K562 (cell line): ENCODE data around the gene LRRC47. TPM values are rescaled to one million over a fixed set of nuclear protein-coding genes. Genes with fewer than 3 reads are reported as not detected.
A peak's percentile ranks its signal among the peaks of the same experiment; 100 is the strongest.

Source experiments
- ATAC-seq: fragments of 200-7000 bp; cut with Tn5 transposase; 3 replicates; pipeline ENCODE4 v1.9.1; 2020; ENCODE audit warnings: moderate library complexity
- BruUV-seq: library from RNA; stranded (reverse); fragments of 400-500 nt; replicated peaks from 2 replicates; lab custom pipeline; 2021; lab: Mats Ljungman, UMichigan
- CTCF ChIA-PET: fragments of 300-600 bp; formaldehyde crosslinking; extraction: SDS; loops from one replicate; lab custom pipeline; 2021; ENCODE audit warnings: low intra/inter-chr PET ratio; lab: Yijun Ruan, JAX
- POLR2A ChIA-PET: fragments of 300-600, 350-650 bp; sonication (Branson Sonifier 250); formaldehyde crosslinking; extraction: SDS; loops from one replicate; lab custom pipeline; 2021; ENCODE audit warnings: antibody characterized with exemption, inconsistent platforms; lab: Yijun Ruan, JAX
- DNase-seq, 4 experiments: peaks; one replicate each; pipeline versions ENCODE4 v3.0.0 to v3.0.0-alpha.2; 2011 to 2018; ENCODE audit warnings: low spot score in 3 of 4, mixed read lengths in 3 of 4; ENCODE audit errors: extremely low read depth in 1 of 4
- FAIRE-seq: peaks from 2 replicates; lab custom pipeline; 2011; peaks lifted over from hg19 to GRCh38; lab: Jason Lieb, UNC
- H2AFZ ChIP-seq: 2 replicates; pipeline ENCODE4 v1.6.0; 2011; ENCODE audit warnings: low read depth, low read length, control low read depth, inconsistent platforms
- H3K27ac ChIP-seq: fragments of 200-600 bp; 3 replicates; pipeline ENCODE4 v1.8.0; 2011; ENCODE audit warnings: low read depth, mild to moderate bottlenecking, control low read depth, inconsistent platforms, low read length, moderate library complexity, mixed read lengths; ENCODE audit errors: extremely low read depth
- H3K27me3 ChIP-seq, 2 experiments: fragments of 300-600 bp in 1 of 2; 2 replicates in 1 of 2; 3 replicates in 1 of 2; pipeline versions ENCODE4 v1.6.0 to v1.8.0; 2011; ENCODE audit warnings: inconsistent platforms in 2 of 2, low read length in 2 of 2, mild to moderate bottlenecking in 1 of 2, mixed read lengths in 1 of 2, moderate library complexity in 1 of 2; ENCODE audit not compliant: control insufficient read depth in 2 of 2, insufficient read depth in 2 of 2
- H3K36me3 ChIP-seq: fragments of 300-600 bp; 3 replicates; pipeline ENCODE4 v1.8.0; 2011; ENCODE audit warnings: mild to moderate bottlenecking, low read length, inconsistent platforms; ENCODE audit not compliant: control insufficient read depth, insufficient read depth
- H3K4me1 ChIP-seq, 2 experiments: fragments of 200-600 bp in 1 of 2; replicated peaks in 1 of 2; 2 replicates in 1 of 2; 3 replicates in 1 of 2; pipeline versions ENCODE4 v1.5.1 to v1.8.0; 2011; ENCODE audit warnings: inconsistent platforms in 2 of 2, low read length in 2 of 2, mild to moderate bottlenecking in 1 of 2, mixed read lengths in 1 of 2, moderate library complexity in 1 of 2; ENCODE audit not compliant: control insufficient read depth in 2 of 2, insufficient read depth in 2 of 2
- H3K4me2 ChIP-seq: 2 replicates; pipeline ENCODE4 v1.6.1; 2011; ENCODE audit warnings: low read length, control low read depth, inconsistent platforms, mixed read lengths; ENCODE audit not compliant: insufficient read depth
- H3K4me3 ChIP-seq: fragments of 200-600 bp; sonication (generic), shearing (Covaris generic); 2 replicates; pipeline ENCODE4 v1.5.1; 2016; ENCODE audit warnings: control low read depth, inconsistent platforms
- H3K79me2 ChIP-seq: fragments of 200-600 bp; 3 replicates; pipeline ENCODE4 v1.8.0; 2011; ENCODE audit warnings: low read length, inconsistent platforms; ENCODE audit not compliant: control insufficient read depth, insufficient read depth
- H3K9ac ChIP-seq, 2 experiments: 2 replicates each; pipeline versions ENCODE4 v1.6.0 to v1.6.1; 2011; ENCODE audit warnings: low read depth in 2 of 2, low read length in 2 of 2, control low read depth in 1 of 2, inconsistent platforms in 1 of 2, mild to moderate bottlenecking in 1 of 2, mixed read lengths in 1 of 2; ENCODE audit not compliant: insufficient read depth in 1 of 2
- H3K9me1 ChIP-seq: one replicate; pipeline ENCODE4 v1.6.0; 2011; ENCODE audit warnings: inconsistent platforms, mild to moderate bottlenecking, low read length, moderate library complexity; ENCODE audit not compliant: control insufficient read depth, insufficient read depth
- H3K9me3 ChIP-seq: replicated peaks from 2 replicates; pipeline ENCODE4 v1.5.1; 2011; ENCODE audit warnings: low read depth, low read length, inconsistent platforms; ENCODE audit not compliant: control insufficient read depth, insufficient read depth
- H4K20me1 ChIP-seq: replicated peaks from 2 replicates; pipeline ENCODE4 v1.6.1; 2011; ENCODE audit warnings: low read length, inconsistent platforms, mixed read lengths; ENCODE audit not compliant: control insufficient read depth, insufficient read depth
- BRD4 ChIP-seq: fragments of 200-600 bp; sonication (generic); IDR thresholded peaks from 2 replicates; pipeline ENCODE4 v1.6.1; 2017; ENCODE audit warnings: inconsistent platforms
- CCAR2 ChIP-seq: fragments of 200-400 bp; formaldehyde crosslinking; IDR thresholded peaks from 2 replicates; pipeline ENCODE4 v1.6.1; 2017; ENCODE audit warnings: mild to moderate bottlenecking, low read depth, low read length
- CEBPB ChIP-seq: fragments of 450-650 bp; IDR thresholded peaks from 2 replicates; pipeline ENCODE4 v1.6.1; 2016; ENCODE audit warnings: missing genetic modification characterization, missing compliant biosample characterization
- E2F6 ChIP-seq, 2 experiments: IDR thresholded peaks; 2 replicates each; pipeline ENCODE4 v1.6.1; 2011; ENCODE audit warnings: borderline replicate concordance in 1 of 2, control low read depth in 1 of 2, low read depth in 1 of 2, low read length in 1 of 2, mild to moderate bottlenecking in 1 of 2, mixed read lengths in 1 of 2, moderate library complexity in 1 of 2; ENCODE audit not compliant: insufficient read depth in 1 of 2, insufficient read length in 1 of 2, poor library complexity in 1 of 2, severe bottlenecking in 1 of 2; ENCODE audit errors: extremely low read depth in 1 of 2
- ETV6 ChIP-seq, 3 experiments: fragments of 150-350 bp in 1 of 3; sonication (generic) in 1 of 3; formaldehyde crosslinking in 1 of 3; IDR thresholded peaks; 2 replicates each; pipeline versions ENCODE4 v1.6.1 to v1.8.0; 2014 to 2022; ENCODE audit warnings: borderline replicate concordance in 2 of 3, low read depth in 2 of 3, antibody characterized with exemption in 1 of 3, low read length in 1 of 3, mild to moderate bottlenecking in 1 of 3, missing genetic modification reagents in 1 of 3
- FOXA3 ChIP-seq, 2 experiments: fragments of 450-650 bp in 1 of 2; sonication (generic) in 1 of 2; formaldehyde crosslinking; IDR thresholded peaks in 1 of 2; conservative IDR thresholded peaks in 1 of 2; 2 replicates each; pipeline versions ENCODE4 v1.4.0 to v1.8.0; 2020 to 2022; ENCODE audit warnings: mild to moderate bottlenecking in 2 of 2, missing genetic modification reagents in 1 of 2
- HEY1 ChIP-seq: fragments of 250-450 bp; sonication (Bioruptor Pico); IDR thresholded peaks from 2 replicates; pipeline ENCODE4 v1.5.0; 2020; ENCODE audit warnings: mild to moderate bottlenecking, moderate library complexity, borderline replicate concordance
- POLR2G ChIP-seq: fragments of 200-400 bp; formaldehyde crosslinking; IDR thresholded peaks from 2 replicates; pipeline ENCODE4 v1.6.1; 2017; ENCODE audit warnings: low read depth, mild to moderate bottlenecking, antibody characterized with exemption, low read length, moderate library complexity
- TAF7 ChIP-seq: fragments of 450-650 bp; IDR thresholded peaks from 2 replicates; pipeline ENCODE4 v1.6.1; 2016; ENCODE audit warnings: missing genetic modification characterization, missing compliant biosample characterization
- THAP7 ChIP-seq: fragments of 250-450 bp; sonication (Bioruptor Pico); IDR thresholded peaks from 2 replicates; pipeline ENCODE4 v1.5.0; 2021
- UBTF ChIP-seq, 2 experiments: IDR thresholded peaks; 2 replicates each; pipeline ENCODE4 v1.6.1; 2012; ENCODE audit warnings: improper control_type of control experiment in 2 of 2, low read depth in 2 of 2, low read length in 2 of 2, borderline replicate concordance in 1 of 2
- ZNF639 ChIP-seq, 2 experiments: fragments of 200-800 bp in 1 of 2; sonication (Bioruptor generic) in 1 of 2; sonication (generic) in 1 of 2; formaldehyde crosslinking in 1 of 2; IDR thresholded peaks in 1 of 2; conservative IDR thresholded peaks in 1 of 2; 2 replicates each; pipeline versions ENCODE4 v1.5.0 to v1.6.1; 2016 to 2020; ENCODE audit warnings: missing compliant biosample characterization in 1 of 2, missing genetic modification characterization in 1 of 2, missing genetic modification reagents in 1 of 2
- WGBS: fragments of 100-300 bp; shearing (Covaris generic); methylation state at CpG from one replicate; pipeline ENCODE4 v1.1.6; 2016; ENCODE audit warnings: low coverage, mixed read lengths; ENCODE audit not compliant: insufficient coverage; ENCODE audit errors: missing lambda C conversion rate; 5-methylcytosine and 5-hydroxymethylcytosine counted together
- in situ Hi-C: fragments of 300-500 bp; cut with MboI; formaldehyde crosslinking; loops from 4 replicates; pipeline ENCODE4 v1.15.0; 2018; ENCODE audit warnings: inconsistent platforms, mixed read lengths
- intact Hi-C: fragments of 100-400 bp; cut with micrococcal nuclease; formaldehyde crosslinking; loops from 2 replicates; pipeline ENCODE4 v1.14.2; 2022
- polyA plus RNA-seq, 8 experiments: library from polyadenylated mRNA; depleted of rRNA in 4 of 8; stranded (reverse) in 5 of 8; unstranded in 3 of 8; fragments of >200 nt; fragmentation: Nextera tagmentation in 2 of 8; fragmentation: Illumina TruSeq in 1 of 8; extraction: Ambion mirVana in 2 of 8; extraction: Trizol in 1 of 8; gene quantifications; 2 replicates each; pipeline versions ENCODE4 v1.2.1 to v1.2.3, GENCODE V29; 2011 to 2014; ENCODE audit warnings: inconsistent platforms in 1 of 8, missing spikeins in 1 of 8
- total RNA-seq, 7 experiments: library from RNA; depleted of rRNA in 6 of 7; stranded (reverse); fragments of >200 nt in 6 of 7; fragmentation: Illumina TruSeq in 2 of 7; extraction: Trizol in 2 of 7; gene quantifications; 2 replicates each; pipeline versions ENCODE4 v1.2.1 to v1.2.3, GENCODE V29; 2011 to 2021; ENCODE audit warnings: low replicate concordance in 1 of 7

The LRRC47 gene
- total and polyA plus RNA-seq, 9 of the 15 experiments (the other 6 are each of a cell fraction or from before 2014, with no cell fraction given), result 4.6 to 68.0 (median 35.9) TPM

GRCh38 chr1:3731583-3732433 is 64.5 kb downstream of the LRRC47 start:
- Histone ChIP-seq H2AFZ (no peak overlapping the region), H3K9me1 (peaks cover 3% of the 10 kb centered on the region), H3K9me3 (no peaks in the 10 kb centered on the region), H3K36me3 (peaks cover 15% of the 10 kb centered on the region; the same call in 1 of the 3 replicates), H3K4me2 (no peak overlapping the region), H3K4me1 (peaks cover 0 to 66% of the 10 kb centered on the region in 2 experiments; a peak in 2 of 5 replicates), H3K4me3 (no peak overlapping the region), H3K79me2 (no peaks in the 10 kb centered on the region), H3K9ac (no peak overlapping the region), H4K20me1 (0 out of 2 replicates have a peak, but pooled peaks cover 4% of the 10 kb centered on the region), H3K27ac (no peak overlapping the region), H3K27me3 (peaks cover 13 to 35% of the 10 kb centered on the region in 2 experiments; a peak in 4 of 5 replicates)
- ATAC-seq (no peak), FAIRE-seq (no peak), DNase-seq (no peak)
- in situ Hi-C loops, result no loop called here
- intact Hi-C loops, result no loop called here
- ChIA-PET POLR2A (interaction anchor here (0.8 to 1.5 kb wide), 2 partner anchors 10 to 17 kb away, joined by 3 to 6 read pairs; no protein-coding TSS in a partner anchor), CTCF (no interaction called here)
- WGBS, result 28% methylated on average over 23 of the region's 25 CpGs
- BruUV-seq, result no TSS peak
- TF ChIP-seq ZNF639 (CRISPR knock-in tag; conservative IDR thresholded peaks at IDR 0.05 in 1 of 2, IDR thresholded peaks at IDR 0.05 in 1 of 2) (0 out of 4 replicates have a peak, but pooled peaks of 1 of the 2 experiments have one; percentile 39), CCAR2 (no peak), HEY1 (no peak), TAF7 (tag) (no peak), THAP7 (no peak), BRD4 (no peak), UBTF (IDR thresholded peaks at IDR 0.05; ENCODE audit: borderline replicate concordance in 1 of 2, low read depth in 2 of 2, low read length in 2 of 2) (no peak), POLR2G (0 out of 2 replicates have a peak, but pooled peaks have one; percentile 12), CEBPB (tag) (no peak), ETV6 (IDR thresholded peaks at IDR 0.05; ENCODE audit: borderline replicate concordance in 1 of 2, low read depth in 2 of 2, low read length in 1 of 2) (no peak), ETV6 (CRISPR knock-in tag; IDR thresholded peaks at IDR 0.05; ENCODE audit: borderline replicate concordance) (no peak), E2F6 (IDR thresholded peaks at IDR 0.05; ENCODE audit: borderline replicate concordance in 1 of 2, extremely low read depth in 1 of 2, insufficient read depth in 1 of 2, insufficient read length in 1 of 2, low read depth in 1 of 2, low read length in 1 of 2, poor library complexity in 1 of 2, severe bottlenecking in 1 of 2) (peak in 1 of 2 experiments; percentile 25), FOXA3 (CRISPR knock-in tag; conservative IDR thresholded peaks at IDR 0.05 in 1 of 2, IDR thresholded peaks at IDR 0.05 in 1 of 2) (no peak)
